GM23248 (cell line): ENCODE results near the gene SLC38A8. TPM values are rescaled to one million over a fixed set of nuclear protein-coding genes. Genes with fewer than 3 reads are reported as not detected.

Experiments used
- DNase-seq: peaks from one replicate; pipeline ENCODE4 v3.0.0-alpha.2; 2015
- H2AFZ ChIP-seq: fragments of 200-600 bp; sonication (generic); 2 replicates; pipeline ENCODE4 v1.6.1; 2016; ENCODE audit warnings: antibody characterized with exemption
- H3F3A ChIP-seq: fragments of 200-600 bp; sonication (generic); 2 replicates; pipeline ENCODE4 v1.6.1; 2016; ENCODE audit warnings: mild to moderate bottlenecking, antibody characterized with exemption, mixed run types; ENCODE audit not compliant: insufficient read depth
- H3K27ac ChIP-seq: fragments of 200-600 bp; sonication (generic); 2 replicates; pipeline ENCODE4 v1.5.1; 2016; ENCODE audit warnings: mild to moderate bottlenecking
- H3K27me3 ChIP-seq: fragments of 200-600 bp; sonication (generic); replicated peaks from 2 replicates; pipeline ENCODE4 v1.6.1; 2016; ENCODE audit warnings: mild to moderate bottlenecking; ENCODE audit not compliant: insufficient read depth
- H3K36me3 ChIP-seq: fragments of 200-600 bp; sonication (generic); 2 replicates; pipeline ENCODE4 v1.6.1; 2016; ENCODE audit warnings: low read depth, mild to moderate bottlenecking
- H3K4me1 ChIP-seq: fragments of 200-600 bp; sonication (generic); 2 replicates; pipeline ENCODE4 v1.6.1; 2016; ENCODE audit warnings: mild to moderate bottlenecking; ENCODE audit not compliant: insufficient read depth
- H3K4me2 ChIP-seq: fragments of 200-600 bp; sonication (generic); one replicate; pipeline ENCODE4 v1.6.1; 2016; ENCODE audit warnings: mild to moderate bottlenecking; ENCODE audit not compliant: unreplicated experiment
- H3K4me3 ChIP-seq: fragments of 200-600 bp; sonication (generic); 2 replicates; pipeline ENCODE4 v1.5.1; 2016; ENCODE audit warnings: mild to moderate bottlenecking
- H3K79me2 ChIP-seq: fragments of 200-600 bp; sonication (generic); 2 replicates; pipeline ENCODE4 v1.6.1; 2016; ENCODE audit warnings: mild to moderate bottlenecking; ENCODE audit not compliant: insufficient read depth
- H3K9ac ChIP-seq: fragments of 200-600 bp; sonication (generic); 2 replicates; pipeline ENCODE4 v1.6.1; 2016; ENCODE audit warnings: mild to moderate bottlenecking
- H3K9me2 ChIP-seq: fragments of 200-600 bp; sonication (generic); 2 replicates; pipeline ENCODE4 v1.6.1; 2016; ENCODE audit warnings: mixed run types, mild to moderate bottlenecking, moderate library complexity; ENCODE audit not compliant: insufficient read depth
- H3K9me3 ChIP-seq: fragments of 200-600 bp; sonication (generic); one replicate; pipeline ENCODE4 v1.6.1; 2017; ENCODE audit warnings: low read depth
- H4K20me1 ChIP-seq: fragments of 200-600 bp; sonication (generic); 2 replicates; pipeline ENCODE4 v1.6.0; 2016; ENCODE audit not compliant: insufficient read depth
- EZH2 ChIP-seq: fragments of 200-600 bp; sonication (generic); IDR thresholded peaks from 2 replicates; pipeline ENCODE4 v1.6.1; 2018; ENCODE audit warnings: antibody characterized with exemption, mild to moderate bottlenecking; ENCODE audit not compliant: insufficient read depth, poor library complexity, severe bottlenecking
- EZH2phosphoT487 ChIP-seq: fragments of 200-600 bp; sonication (generic); IDR thresholded peaks from 2 replicates; pipeline ENCODE4 v1.6.1; 2018; ENCODE audit warnings: antibody characterized with exemption, moderate library complexity, mild to moderate bottlenecking, low read depth; ENCODE audit not compliant: insufficient read depth
- WGBS, 2 experiments: methylation state at CpG; one replicate each; pipeline ENCODE4 v1.1.6; 2015 to 2017; ENCODE audit warnings: low lambda C conversion rate in 2 of 2, low coverage in 1 of 2; ENCODE audit errors: missing lambda C conversion rate in 2 of 2; 5-methylcytosine and 5-hydroxymethylcytosine counted together
- in situ Hi-C: fragments of 300-500 bp; cut with MboI; formaldehyde crosslinking; loops from 2 replicates; pipeline ENCODE4 v1.15.0; 2020
- polyA plus RNA-seq: library from polyadenylated mRNA; unstranded; fragments of >200 nt; fragmentation: Nextera tagmentation; extraction: Ambion mirVana; gene quantifications from 2 replicates; pipeline ENCODE4 v1.2.1, GENCODE V29; 2016
- total RNA-seq: library from RNA; depleted of rRNA; stranded (reverse); fragments of >200 nt; shearing (Covaris generic); gene quantifications from 2 replicates; pipeline ENCODE4 v1.2.3, GENCODE V29; 2014

The SLC38A8 gene
- total and polyA plus RNA-seq, 2 experiments from 2014 or later: not detected

GRCh38 chr16:84058664-84059063 is 16.1 kb upstream of the SLC38A8 start:
- H3K9me2 ChIP-seq: no peaks in the 10 kb centered on the region
- no peak for DNase-seq
- no peaks in the 10 kb centered on the region for H3K27me3 ChIP-seq
- no peak overlapping the region for H3K4me2 ChIP-seq
- H3K9me3 ChIP-seq: no peaks in the 10 kb centered on the region
- no peak overlapping the region for H3K9ac ChIP-seq
- TF ChIP-seq EZH2phosphoT487 (no peak), EZH2 (no peak)
- no peaks in the 10 kb centered on the region for H3K79me2 ChIP-seq
- no peak overlapping the region for H2AFZ ChIP-seq
- H3K4me1 ChIP-seq: no peaks in the 10 kb centered on the region
- no peak overlapping the region for H3K27ac ChIP-seq
- 79% methylated on average over 11 of the region's 11 CpGs for WGBS, 2 experiments
- H3K4me3 ChIP-seq: no peak overlapping the region
- no peaks in the 10 kb centered on the region for H3F3A ChIP-seq
- peaks cover 31% of the 10 kb centered on the region; the same call in 1 of the 2 replicates for H3K36me3 ChIP-seq
- in situ Hi-C loops: no loop called here
- no peaks in the 10 kb centered on the region for H4K20me1 ChIP-seq

- Histone ChIP-seq H3K4me3 (no peak overlapping the region), H3K27ac (no peak overlapping the region), H3K9me2 (no peaks in the 10 kb centered on the region), H3K4me1 (no peaks in the 10 kb centered on the region), H3K36me3 (peaks cover 31% of the 10 kb centered on the region; the same call in 1 of the 2 replicates), H3K9me3 (no peaks in the 10 kb centered on the region), H3K27me3 (no peaks in the 10 kb centered on the region), H3F3A (no peaks in the 10 kb centered on the region), H2AFZ (no peak overlapping the region), H4K20me1 (no peaks in the 10 kb centered on the region), H3K79me2 (no peaks in the 10 kb centered on the region), H3K4me2 (no peak overlapping the region), H3K9ac (no peak overlapping the region)
- DNase-seq: no peak
- WGBS, 2 experiments: 92 to 93% methylated on average over 13 to 15 of the region's 15 CpGs
- TF ChIP-seq EZH2 (no peak), EZH2phosphoT487 (no peak)
- in situ Hi-C loops: no loop called here
Measured at GRCh38 chr16:84058211-84058610, 15.6 kb upstream of the SLC38A8 start.

GRCh38 chr16:84056933-84057332 is 14.3 kb upstream of the SLC38A8 start:
- Histone ChIP-seq H3K27ac (no peak overlapping the region), H2AFZ (no peak overlapping the region), H3K79me2 (no peaks in the 10 kb centered on the region), H3K9me2 (no peaks in the 10 kb centered on the region), H3K27me3 (no peaks in the 10 kb centered on the region), H3K4me1 (no peaks in the 10 kb centered on the region), H3K9me3 (no peaks in the 10 kb centered on the region), H3K9ac (no peak overlapping the region), H3K4me2 (no peak overlapping the region), H3K4me3 (no peak overlapping the region), H4K20me1 (no peaks in the 10 kb centered on the region), H3K36me3 (peaks cover 25% of the 10 kb centered on the region; the same call in 1 of the 2 replicates), H3F3A (no peaks in the 10 kb centered on the region)
- TF ChIP-seq EZH2 (no peak), EZH2phosphoT487 (no peak)
- DNase-seq: no peak
- in situ Hi-C loops: no loop called here
- WGBS, 2 experiments: 92 to 95% methylated on average over 7 of the region's 7 CpGs

GRCh38 chr16:84055801-84056634 is 13.4 kb upstream of the SLC38A8 start:
- H3K4me2 ChIP-seq: no peak overlapping the region
- peaks cover 24% of the 10 kb centered on the region; the same call in 1 of the 2 replicates for H3K36me3 ChIP-seq
- in situ Hi-C loops: no loop called here
- no peak overlapping the region for H2AFZ ChIP-seq
- H3K4me1 ChIP-seq: no peaks in the 10 kb centered on the region
- H3K9me3 ChIP-seq: no peaks in the 10 kb centered on the region
- H3K9me2 ChIP-seq: no peaks in the 10 kb centered on the region
- no peaks in the 10 kb centered on the region for H3F3A ChIP-seq
- 94 to 96% methylated on average over 19 of the region's 19 CpGs for WGBS, 2 experiments
- H3K9ac ChIP-seq: no peak overlapping the region
- TF ChIP-seq EZH2phosphoT487 (no peak), EZH2 (no peak)
- no peaks in the 10 kb centered on the region for H3K27me3 ChIP-seq
- no peak overlapping the region for H3K4me3 ChIP-seq
- H3K79me2 ChIP-seq: no peaks in the 10 kb centered on the region
- no peak for DNase-seq
- H4K20me1 ChIP-seq: no peaks in the 10 kb centered on the region
- no peak overlapping the region for H3K27ac ChIP-seq
